Measurements from ENCODE around the gene SFN. TPM values are rescaled to one million over a fixed set of nuclear protein-coding genes. Genes with fewer than 3 reads are reported as not detected.
"Not testable (repeated sequence)": the region's sequence is repeated elsewhere in the genome, so short reads cannot be mapped to it uniquely, and the experiment has no call there.

SFN gene
- total and polyA plus RNA-seq, 5 donors from 2014 or later: 1.3 TPM; not detected in 4

- Mint-ChIP-seq H3K36me3 (peaks cover 33% of the 10 kb centered on the region), H3K4me1 (peaks cover 12 to 84% (median 57%) of the 10 kb centered on the region in 4 donors), H3K4me3 (peak overlapping the region; percentile 79 to 89 (median 84)), H3K27me3 (no peaks in the 10 kb centered on the region), H3K9me3 (no peaks in the 10 kb centered on the region), H3K27ac (peak overlapping the region; percentile 99 to 100 (median 100))
- Histone ChIP-seq H3K27ac (ENCODE audit: insufficient read depth, low read length, poor library complexity, severe bottlenecking) (peak overlapping the region; percentile 99), H3K27me3 (ENCODE audit: control insufficient read depth, insufficient read depth, low read length) (no peaks in the 10 kb centered on the region), H3K4me3 (ENCODE audit: low read depth, low read length) (peak overlapping the region; percentile 65), H3K36me3 (ENCODE audit: control insufficient read depth, insufficient read depth, low read length) (peaks cover 33% of the 10 kb centered on the region), H3K9me3 (ENCODE audit: control insufficient read depth in 2 of 2, low read length in 2 of 2) (no peaks in the 10 kb centered on the region), H3K4me1 (ENCODE audit: control insufficient read depth, insufficient read depth, low read length, poor library complexity, severe bottlenecking) (peaks cover 69% of the 10 kb centered on the region)
- ATAC-seq (ENCODE audit: low read depth in 2 of 2): peak; percentile 97 to 98
- DNase-seq: peak; percentile 90 to 98 (median 94)
Measured at GRCh38 chr1:26833432-26834405, 29.2 kb upstream of the SFN start.

GRCh38 chr1:26837665-26838064 lies 25.3 kb upstream of the SFN start:
- not testable (repeated sequence) for H3K27me3 Mint-ChIP-seq; H3K9me3 Mint-ChIP-seq; DNase-seq; H3K27me3 ChIP-seq (ENCODE audit: control insufficient read depth, insufficient read depth, low read length); ATAC-seq (ENCODE audit: low read depth in 2 of 2); H3K9me3 ChIP-seq (ENCODE audit: control insufficient read depth in 2 of 2, low read length in 2 of 2); H3K27ac ChIP-seq (ENCODE audit: insufficient read depth, low read length, poor library complexity, severe bottlenecking); H3K4me3 ChIP-seq (ENCODE audit: low read depth, low read length)
- peaks cover 6 to 54% (median 34%) of the 10 kb centered on the region in 4 donors for H3K4me1 Mint-ChIP-seq
- peaks cover 43% of the 10 kb centered on the region for H3K4me1 ChIP-seq (ENCODE audit: control insufficient read depth, insufficient read depth, low read length, poor library complexity, severe bottlenecking)
- peaks cover 22% of the 10 kb centered on the region for H3K36me3 Mint-ChIP-seq
- H3K27ac Mint-ChIP-seq: peak overlapping the region; percentile 46 to 89 (median 82)
- H3K4me3 Mint-ChIP-seq: peak overlapping the region in 1 of 4 donors; percentile 63
- H3K36me3 ChIP-seq (ENCODE audit: control insufficient read depth, insufficient read depth, low read length): peaks cover 47% of the 10 kb centered on the region

- no peaks in the 10 kb centered on the region for H3K9me3 ChIP-seq (ENCODE audit: control insufficient read depth in 2 of 2, low read length in 2 of 2)
- Mint-ChIP-seq H3K36me3 (peaks cover 19% of the 10 kb centered on the region), H3K9me3 (no peaks in the 10 kb centered on the region), H3K27ac (peak overlapping the region; percentile 82 to 93 (median 89)), H3K27me3 (no peaks in the 10 kb centered on the region), H3K4me1 (peaks cover 6 to 45% (median 25%) of the 10 kb centered on the region in 4 donors), H3K4me3 (peak overlapping the region in 2 of 4 donors; percentile 31 to 67)
- ATAC-seq (ENCODE audit: low read depth in 2 of 2) (peak; percentile 80 to 81), DNase-seq (peak; percentile 36 to 59 (median 49))
- H3K4me3 ChIP-seq (ENCODE audit: low read depth, low read length): peak overlapping the region; percentile 42
- H3K27me3 ChIP-seq (ENCODE audit: control insufficient read depth, insufficient read depth, low read length): no peaks in the 10 kb centered on the region
- peak overlapping the region; percentile 83 for H3K27ac ChIP-seq (ENCODE audit: insufficient read depth, low read length, poor library complexity, severe bottlenecking)
- H3K4me1 ChIP-seq (ENCODE audit: control insufficient read depth, insufficient read depth, low read length, poor library complexity, severe bottlenecking): peaks cover 33% of the 10 kb centered on the region
- peaks cover 51% of the 10 kb centered on the region for H3K36me3 ChIP-seq (ENCODE audit: control insufficient read depth, insufficient read depth, low read length)
Measured at GRCh38 chr1:26838474-26839338, 24.2 kb upstream of the SFN start.

GRCh38 chr1:26839339-26839722 lies 23.6 kb upstream of the SFN start:
- H3K27ac Mint-ChIP-seq: peak overlapping the region; percentile 82 to 93 (median 89)
- H3K4me1 Mint-ChIP-seq: peaks cover 6 to 40% (median 26%) of the 10 kb centered on the region in 4 donors
- no peaks in the 10 kb centered on the region for H3K27me3 Mint-ChIP-seq
- H3K4me3 Mint-ChIP-seq: no peak overlapping the region
- Histone ChIP-seq H3K27me3 (ENCODE audit: control insufficient read depth, insufficient read depth, low read length) (no peaks in the 10 kb centered on the region), H3K9me3 (ENCODE audit: control insufficient read depth in 2 of 2, low read length in 2 of 2) (no peaks in the 10 kb centered on the region), H3K4me3 (ENCODE audit: low read depth, low read length) (peak overlapping the region; percentile 13), H3K36me3 (ENCODE audit: control insufficient read depth, insufficient read depth, low read length) (peaks cover 51% of the 10 kb centered on the region), H3K27ac (ENCODE audit: insufficient read depth, low read length, poor library complexity, severe bottlenecking) (peak overlapping the region; percentile 83), H3K4me1 (ENCODE audit: control insufficient read depth, insufficient read depth, low read length, poor library complexity, severe bottlenecking) (peaks cover 27% of the 10 kb centered on the region)
- H3K9me3 Mint-ChIP-seq: no peaks in the 10 kb centered on the region
- DNase-seq (no peak), ATAC-seq (ENCODE audit: low read depth in 2 of 2) (no peak)
- H3K36me3 Mint-ChIP-seq: peaks cover 21% of the 10 kb centered on the region

GRCh38 chr1:26839779-26840178 lies 23.2 kb upstream of the SFN start:
- Histone ChIP-seq H3K4me1 (ENCODE audit: control insufficient read depth, insufficient read depth, low read length, poor library complexity, severe bottlenecking) (peaks cover 25% of the 10 kb centered on the region), H3K27me3 (ENCODE audit: control insufficient read depth, insufficient read depth, low read length) (no peaks in the 10 kb centered on the region), H3K36me3 (ENCODE audit: control insufficient read depth, insufficient read depth, low read length) (peaks cover 47% of the 10 kb centered on the region), H3K27ac (ENCODE audit: insufficient read depth, low read length, poor library complexity, severe bottlenecking) (peak overlapping the region; percentile 83), H3K4me3 (ENCODE audit: low read depth, low read length) (no peak overlapping the region), H3K9me3 (ENCODE audit: control insufficient read depth in 2 of 2, low read length in 2 of 2) (no peaks in the 10 kb centered on the region)
- Mint-ChIP-seq H3K27ac (peak overlapping the region in 1 of 3 donors; percentile 89), H3K9me3 (no peaks in the 10 kb centered on the region), H3K4me1 (peaks cover 6 to 37% (median 25%) of the 10 kb centered on the region in 4 donors), H3K36me3 (peaks cover 21% of the 10 kb centered on the region), H3K27me3 (no peaks in the 10 kb centered on the region), H3K4me3 (no peak overlapping the region)
- no peak for ATAC-seq (ENCODE audit: low read depth in 2 of 2)
- DNase-seq: no peak

- peaks cover 0 to 15% (median 6%) of the 10 kb centered on the region in 4 donors for H3K4me1 Mint-ChIP-seq
- peaks cover 13% of the 10 kb centered on the region for H3K36me3 Mint-ChIP-seq
- Histone ChIP-seq H3K4me1 (ENCODE audit: control insufficient read depth, insufficient read depth, low read length, poor library complexity, severe bottlenecking) (peaks cover 7% of the 10 kb centered on the region), H3K36me3 (ENCODE audit: control insufficient read depth, insufficient read depth, low read length) (peaks cover 56% of the 10 kb centered on the region), H3K27ac (ENCODE audit: insufficient read depth, low read length, poor library complexity, severe bottlenecking) (no peak overlapping the region), H3K27me3 (ENCODE audit: control insufficient read depth, insufficient read depth, low read length) (no peaks in the 10 kb centered on the region), H3K9me3 (ENCODE audit: control insufficient read depth in 2 of 2, low read length in 2 of 2) (no peaks in the 10 kb centered on the region), H3K4me3 (ENCODE audit: low read depth, low read length) (no peak overlapping the region)
- H3K4me3 Mint-ChIP-seq: no peak overlapping the region
- ATAC-seq (ENCODE audit: low read depth in 2 of 2) (no peak), DNase-seq (no peak)
- no peaks in the 10 kb centered on the region for H3K27me3 Mint-ChIP-seq
- no peaks in the 10 kb centered on the region for H3K9me3 Mint-ChIP-seq
- H3K27ac Mint-ChIP-seq: peak overlapping the region in 2 of 3 donors; percentile 55 to 58
Measured at GRCh38 chr1:26844424-26845196, 18.3 kb upstream of the SFN start.

GRCh38 chr1:26847826-26848225 lies 15.1 kb upstream of the SFN start:
- peaks cover 64% of the 10 kb centered on the region for H3K36me3 ChIP-seq (ENCODE audit: control insufficient read depth, insufficient read depth, low read length)
- Mint-ChIP-seq H3K27ac (peak overlapping the region in 1 of 3 donors; percentile 84), H3K36me3 (peaks cover 36% of the 10 kb centered on the region), H3K4me1 (peaks cover 0 to 14% (median 7%) of the 10 kb centered on the region in 4 donors)
- DNase-seq; H3K4me3 ChIP-seq (ENCODE audit: low read depth, low read length); ATAC-seq (ENCODE audit: low read depth in 2 of 2); H3K4me1 ChIP-seq (ENCODE audit: control insufficient read depth, insufficient read depth, low read length, poor library complexity, severe bottlenecking); H3K9me3 Mint-ChIP-seq; H3K27me3 Mint-ChIP-seq; H3K4me3 Mint-ChIP-seq; H3K27me3 ChIP-seq (ENCODE audit: control insufficient read depth, insufficient read depth, low read length); H3K9me3 ChIP-seq (ENCODE audit: control insufficient read depth in 2 of 2, low read length in 2 of 2); H3K27ac ChIP-seq (ENCODE audit: insufficient read depth, low read length, poor library complexity, severe bottlenecking): not testable (repeated sequence)
